Mucosa of rectum (tissue), 2 donors: ENCODE data around the gene CHRNB1.
A peak's percentile ranks its signal among the peaks of the same experiment; 100 is the strongest.
"Not testable (repeated sequence)": the region's sequence is repeated elsewhere in the genome, so short reads cannot be mapped to it uniquely, and the experiment has no call there.

Source experiments
- H3K27ac ChIP-seq, 2 donors: one replicate each; pipeline ENCODE4 v1.7.0; 2013; ENCODE audit warnings: inconsistent platforms in 2 of 2, low read depth in 2 of 2, low read length in 2 of 2
- H3K27me3 ChIP-seq, 2 donors: one replicate each; pipeline ENCODE4 v1.7.0; 2013; ENCODE audit warnings: low read length in 2 of 2; ENCODE audit not compliant: control insufficient read depth in 2 of 2, insufficient read depth in 2 of 2
- H3K36me3 ChIP-seq, 2 donors: one replicate each; pipeline ENCODE4 v1.7.0; 2013; ENCODE audit warnings: low read length in 2 of 2; ENCODE audit not compliant: control insufficient read depth in 2 of 2, insufficient read depth in 2 of 2
- H3K4me1 ChIP-seq, 2 donors: one replicate each; pipeline ENCODE4 v1.7.0; 2013; ENCODE audit warnings: low read length in 2 of 2, mild to moderate bottlenecking in 1 of 2; ENCODE audit not compliant: control insufficient read depth in 2 of 2, insufficient read depth in 2 of 2
- H3K4me3 ChIP-seq, 2 donors: one replicate each; pipeline ENCODE4 v1.7.0; 2013; ENCODE audit warnings: low read length in 2 of 2
- H3K9ac ChIP-seq, 2 donors: one replicate each; pipeline ENCODE4 v1.7.0; 2013; ENCODE audit warnings: low read length in 2 of 2, low read depth in 1 of 2, mild to moderate bottlenecking in 1 of 2
- H3K9me3 ChIP-seq, 2 donors: one replicate each; pipeline ENCODE4 v1.7.0; 2013; ENCODE audit warnings: low read length in 2 of 2; ENCODE audit not compliant: control insufficient read depth in 2 of 2
- donor health status: healthy.
- donor health status: Normal muscosa, but diverticular disease.

CHRNB1 gene

DNA sequence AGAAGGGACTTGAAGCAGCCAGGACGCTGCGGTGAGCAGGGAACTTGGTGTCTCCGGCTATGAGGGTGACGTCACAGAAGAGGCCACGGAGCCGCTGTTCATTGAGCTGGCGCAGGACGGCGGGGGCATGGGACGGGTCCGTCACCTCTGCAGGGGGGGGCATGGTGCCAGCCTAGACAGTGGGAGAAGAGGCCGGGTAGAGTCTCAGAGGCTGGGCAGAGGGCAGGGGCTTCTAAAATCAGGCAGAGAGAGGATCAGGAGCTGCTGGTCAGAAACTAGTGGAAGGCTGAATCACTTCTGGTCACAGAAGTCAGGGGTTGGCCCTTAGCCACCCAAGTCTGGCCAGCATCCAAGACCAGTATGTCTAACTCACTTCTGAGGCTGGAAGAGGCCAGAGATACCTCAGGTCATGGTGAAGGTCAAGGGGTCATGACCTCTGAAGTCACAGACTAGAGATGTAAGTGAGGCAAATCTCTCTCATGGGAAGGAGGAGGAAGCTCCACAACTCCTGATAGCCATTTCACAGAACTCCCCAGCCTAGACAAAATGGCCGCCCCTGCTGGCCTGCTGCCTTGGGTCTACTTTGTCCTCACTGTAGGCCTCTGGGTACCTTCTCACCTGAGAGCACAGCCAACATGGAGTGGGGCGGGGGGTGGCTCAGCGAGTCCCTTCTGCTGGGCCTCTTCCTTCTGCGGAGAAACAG is 21.9 kb downstream of the CHRNB1 start:
- Histone ChIP-seq H3K27ac (peak overlapping the region; percentile 5 to 28), H3K27me3 (no peaks in the 10 kb centered on the region), H3K4me1 (peaks cover 0 to 3% of the 10 kb centered on the region in 2 donors), H3K9me3 (no peaks in the 10 kb centered on the region), H3K36me3 (peaks cover 10 to 22% of the 10 kb centered on the region in 2 donors), H3K9ac (no peak overlapping the region), H3K4me3 (no peak overlapping the region)

DNA sequence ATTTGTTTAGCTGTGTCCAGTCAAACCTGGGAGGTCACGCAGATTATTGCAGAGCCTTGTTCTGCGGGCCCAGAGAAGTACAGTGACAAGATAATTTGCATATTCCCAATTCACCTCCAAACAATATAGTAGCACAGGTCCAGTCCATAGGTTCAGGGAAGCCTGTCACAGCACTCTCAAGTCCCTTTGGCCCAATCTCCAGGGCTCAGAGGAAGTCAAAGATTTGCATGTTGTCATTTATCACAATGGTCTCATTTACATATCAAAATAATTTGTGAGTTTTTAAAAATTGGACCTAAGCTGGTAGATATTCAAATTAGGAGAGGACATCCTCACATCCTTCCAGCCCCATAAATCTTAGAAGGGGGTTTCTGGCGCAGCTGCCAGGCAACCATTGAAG is 22.6 kb downstream of the CHRNB1 start:
- no peaks in the 10 kb centered on the region for H3K27me3 ChIP-seq
- no peak overlapping the region for H3K9ac ChIP-seq
- peaks cover 0 to 3% of the 10 kb centered on the region in 2 donors for H3K4me1 ChIP-seq
- no peaks in the 10 kb centered on the region for H3K9me3 ChIP-seq
- peaks cover 10 to 21% of the 10 kb centered on the region in 2 donors for H3K36me3 ChIP-seq
- no peak overlapping the region for H3K27ac ChIP-seq
- H3K4me3 ChIP-seq = no peak overlapping the region

DNA sequence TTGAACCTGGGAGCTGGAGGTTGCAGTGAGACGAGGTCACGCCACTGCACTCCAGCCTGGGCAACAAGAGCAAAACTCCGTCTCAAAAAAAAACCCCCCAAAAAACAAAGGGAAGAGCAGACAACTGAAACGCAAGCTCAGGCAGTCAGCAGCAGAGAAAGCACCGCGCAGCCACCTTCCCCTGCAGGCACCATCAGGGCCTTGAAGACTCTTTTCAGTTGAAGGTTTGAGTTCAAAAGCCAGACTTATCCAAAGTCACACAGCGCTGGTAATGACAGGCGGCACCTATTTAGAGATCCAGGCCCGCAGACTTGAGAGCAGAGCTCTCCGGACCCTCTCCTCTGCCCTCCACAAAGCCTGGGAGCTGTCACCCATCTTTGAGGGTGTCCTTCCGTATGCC is 23.4 kb downstream of the CHRNB1 start:
- peaks cover 6 to 16% of the 10 kb centered on the region in 2 donors for H3K36me3 ChIP-seq
- H3K4me1 ChIP-seq = peaks cover 0 to 3% of the 10 kb centered on the region in 2 donors
- no peaks in the 10 kb centered on the region for H3K27me3 ChIP-seq
- H3K9me3 ChIP-seq = no peaks in the 10 kb centered on the region
- H3K27ac ChIP-seq = no peak overlapping the region
- H3K4me3 ChIP-seq = no peak overlapping the region
- H3K9ac ChIP-seq = no peak overlapping the region

DNA sequence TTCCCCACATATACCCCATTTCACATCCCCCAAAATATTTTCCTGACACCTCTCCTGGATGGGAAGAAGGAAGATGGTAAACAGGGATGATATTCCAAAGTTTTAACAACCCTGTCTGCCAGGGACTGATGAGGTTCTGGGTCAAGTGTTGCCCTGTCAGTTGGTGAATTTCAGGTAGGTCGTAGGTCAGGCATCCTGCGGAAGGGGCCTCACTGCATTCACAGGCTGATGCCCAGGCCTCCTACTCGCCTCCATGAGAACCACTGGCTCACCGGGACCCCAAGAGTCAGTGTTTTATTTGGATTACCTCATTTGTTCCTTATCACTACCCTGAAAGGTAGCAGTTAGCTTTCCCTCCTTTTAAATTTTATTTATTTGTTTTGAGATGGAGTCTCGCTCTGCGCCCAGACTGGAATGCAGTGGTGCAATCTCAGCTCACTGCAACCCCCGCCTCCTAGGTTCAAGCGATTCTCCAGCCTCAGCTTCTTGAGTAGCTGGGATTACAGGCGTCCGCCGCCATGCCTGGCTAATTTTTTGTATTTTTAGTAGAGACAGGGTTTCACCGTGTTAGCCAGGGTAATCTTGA is 24.0 kb downstream of the CHRNB1 start:
- H3K36me3 ChIP-seq = peaks cover 3 to 12% of the 10 kb centered on the region in 2 donors
- H3K4me1 ChIP-seq = peaks cover 0 to 3% of the 10 kb centered on the region in 2 donors
- no peaks in the 10 kb centered on the region for H3K9me3 ChIP-seq
- no peaks in the 10 kb centered on the region for H3K27me3 ChIP-seq
- H3K27ac ChIP-seq = no peak overlapping the region
- no peak overlapping the region for H3K9ac ChIP-seq
- H3K4me3 ChIP-seq = no peak overlapping the region

DNA sequence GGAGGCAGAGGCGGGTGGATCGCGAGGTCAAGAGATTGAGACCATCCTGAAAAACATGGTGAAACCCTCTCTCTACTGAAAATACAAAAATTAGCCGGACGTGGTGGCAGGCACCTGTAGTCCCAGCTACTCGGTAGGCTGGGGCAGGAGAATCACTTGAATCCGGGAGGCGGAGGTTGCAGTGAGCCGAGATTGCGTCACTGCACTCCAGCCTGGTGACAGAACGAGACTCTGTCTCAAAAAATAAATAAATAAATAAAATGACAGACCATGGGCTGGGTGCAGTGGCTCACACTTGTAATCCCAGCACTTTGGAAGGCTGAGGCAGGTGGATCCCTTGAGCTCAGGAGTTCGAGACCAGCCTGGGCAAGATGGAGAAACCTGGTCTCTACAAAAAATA is 25.0 kb downstream of the CHRNB1 start:
- not testable (repeated sequence) for H3K4me3 ChIP-seq, H3K27me3 ChIP-seq, H3K9me3 ChIP-seq, H3K4me1 ChIP-seq, H3K9ac ChIP-seq, H3K27ac ChIP-seq
- peaks cover 0 to 11% of the 10 kb centered on the region in 2 donors for H3K36me3 ChIP-seq

DNA sequence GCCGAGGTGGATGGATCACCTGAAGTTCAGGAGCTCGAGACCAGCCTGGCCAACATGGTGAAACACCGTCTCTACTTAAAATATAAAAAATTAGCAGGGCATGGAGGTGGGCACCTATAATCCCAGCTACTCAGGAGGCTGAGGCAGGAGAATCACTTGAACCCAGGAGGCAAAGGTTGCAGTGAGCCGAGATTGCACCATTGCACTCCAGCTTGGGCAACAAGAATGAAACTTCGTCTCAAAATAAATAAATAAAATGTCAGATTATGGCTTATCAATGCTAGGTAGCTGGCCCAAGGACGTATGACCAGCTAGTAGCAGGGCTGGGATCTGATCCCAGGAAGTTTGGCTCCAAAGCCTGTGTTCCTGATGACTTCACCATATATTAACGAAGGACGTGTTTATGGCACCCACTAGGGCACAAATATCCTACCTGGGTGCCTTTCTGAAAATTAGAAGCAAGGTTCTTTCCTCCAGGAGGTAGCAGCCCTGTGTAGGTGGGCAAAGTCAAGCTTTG is 25.7 kb downstream of the CHRNB1 start:
- H3K4me3 ChIP-seq, H3K27me3 ChIP-seq, H3K9me3 ChIP-seq, H3K27ac ChIP-seq, H3K4me1 ChIP-seq, H3K9ac ChIP-seq: not testable (repeated sequence)
- peaks cover 0 to 11% of the 10 kb centered on the region in 2 donors for H3K36me3 ChIP-seq

DNA sequence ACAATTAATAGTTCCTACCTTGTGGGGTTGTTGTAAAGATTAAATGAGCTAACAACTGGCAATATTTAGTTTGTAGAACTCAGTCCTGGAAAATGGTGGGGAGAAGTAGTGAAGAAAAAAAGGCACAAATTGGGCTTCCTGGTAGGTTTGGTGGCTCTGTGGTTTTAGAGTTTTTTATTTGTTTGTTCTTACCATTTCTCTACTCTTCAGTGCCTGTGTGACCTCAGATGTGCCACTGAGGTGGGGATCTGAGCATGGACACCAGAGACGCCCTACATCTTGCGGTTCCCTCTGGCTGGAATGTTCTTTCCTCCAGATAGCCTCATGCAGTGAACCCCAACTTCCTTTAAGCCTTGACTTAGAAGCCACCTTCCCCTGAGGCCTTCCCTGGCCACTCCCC is 26.9 kb downstream of the CHRNB1 start:
- Histone ChIP-seq H3K4me1 (peaks cover 4 to 9% of the 10 kb centered on the region in 2 donors), H3K27me3 (no peaks in the 10 kb centered on the region), H3K9ac (no peak overlapping the region), H3K4me3 (no peak overlapping the region), H3K9me3 (no peaks in the 10 kb centered on the region), H3K27ac (no peak overlapping the region), H3K36me3 (peaks cover 0 to 6% of the 10 kb centered on the region in 2 donors)

DNA sequence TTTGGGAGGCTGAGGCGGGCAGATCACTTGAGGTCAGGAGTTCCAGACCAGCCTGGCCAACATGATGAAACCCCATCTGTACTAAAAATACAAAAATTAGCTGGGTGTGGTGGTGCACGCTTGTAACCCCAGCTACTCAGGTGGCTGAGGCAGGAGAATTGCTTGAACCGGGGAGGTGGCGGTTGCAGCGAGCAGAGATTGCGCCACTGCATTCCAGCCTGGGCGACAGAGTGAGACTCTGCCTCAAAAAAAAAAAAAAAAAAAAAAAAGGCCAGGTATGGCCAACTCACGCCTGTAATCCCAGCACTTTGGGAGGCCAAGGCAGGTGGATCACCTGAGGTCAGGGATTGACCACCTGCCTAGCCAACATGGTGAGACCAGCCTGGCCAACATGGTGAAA is 29.9 kb downstream of the CHRNB1 start:
- peaks cover 12 to 17% of the 10 kb centered on the region in 2 donors for H3K4me1 ChIP-seq
- H3K27me3 ChIP-seq, H3K4me3 ChIP-seq, H3K36me3 ChIP-seq, H3K9me3 ChIP-seq, H3K27ac ChIP-seq, H3K9ac ChIP-seq: not testable (repeated sequence)

DNA sequence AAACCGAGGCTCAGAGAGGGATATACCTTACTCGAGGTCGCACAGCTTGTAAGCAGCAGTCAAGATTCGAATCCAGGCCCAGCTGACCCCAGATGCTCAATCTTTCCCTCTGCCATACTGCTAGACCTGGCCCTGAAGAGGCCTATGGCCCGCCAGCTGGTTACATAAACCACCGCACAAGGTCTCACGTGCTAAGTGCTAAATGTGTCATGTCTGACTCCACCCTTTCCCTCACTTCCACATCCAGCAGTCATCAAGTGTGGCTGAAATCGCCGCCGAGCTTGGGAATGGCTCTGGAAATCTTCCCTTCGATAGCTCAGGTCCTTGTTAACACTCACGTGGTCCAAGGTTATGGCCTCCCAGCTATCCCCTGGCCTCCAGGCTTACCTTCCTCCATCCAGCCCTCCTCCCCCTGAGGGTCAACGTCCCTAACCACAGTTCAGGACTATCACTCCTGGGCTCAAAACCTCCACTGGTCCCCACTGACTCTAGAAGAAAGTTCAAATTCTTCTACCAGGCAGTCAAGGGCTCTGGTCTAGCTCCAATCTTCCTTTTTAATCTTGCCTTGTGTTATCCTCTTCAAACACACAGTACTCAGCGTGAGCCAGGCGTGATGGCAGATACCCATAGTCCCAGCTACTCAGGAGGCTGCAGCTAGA is 31.0 kb downstream of the CHRNB1 start:
- Histone ChIP-seq H3K4me1 (peaks cover 17 to 21% of the 10 kb centered on the region in 2 donors), H3K27me3 (no peaks in the 10 kb centered on the region), H3K36me3 (no peaks in the 10 kb centered on the region), H3K4me3 (no peak overlapping the region), H3K9me3 (no peaks in the 10 kb centered on the region), H3K27ac (peak overlapping the region; percentile 38 to 54), H3K9ac (no peak overlapping the region)

DNA sequence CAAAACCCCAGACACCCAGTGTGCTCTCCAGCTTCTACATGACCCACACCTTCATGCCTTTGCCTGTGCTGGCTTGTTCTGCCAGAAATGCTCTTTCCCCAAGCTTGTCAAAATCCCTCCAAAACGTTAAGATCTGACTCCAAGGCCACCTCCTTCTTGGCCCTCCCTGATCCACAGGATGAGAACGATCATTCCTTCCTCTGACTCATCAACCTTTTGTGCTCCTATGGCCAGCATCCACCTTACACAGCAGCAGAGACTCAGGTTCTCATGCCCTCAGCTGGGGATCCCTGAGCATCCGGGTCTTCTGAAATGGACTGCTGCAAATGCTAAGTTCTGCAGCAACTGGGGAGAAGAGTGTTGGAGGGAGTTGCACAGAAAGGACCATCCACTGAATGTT is 31.6 kb downstream of the CHRNB1 start:
- Histone ChIP-seq H3K4me3 (no peak overlapping the region), H3K9ac (no peak overlapping the region), H3K27me3 (no peaks in the 10 kb centered on the region), H3K4me1 (peaks cover 17 to 21% of the 10 kb centered on the region in 2 donors), H3K27ac (peak overlapping the region in 1 of 2 donors; percentile 95), H3K36me3 (no peaks in the 10 kb centered on the region), H3K9me3 (no peaks in the 10 kb centered on the region)
